Stomach (tissue), 9 donors: ENCODE data around the gene TCTN1. TPM values are rescaled to one million over a fixed set of nuclear protein-coding genes. Genes with fewer than 3 reads are reported as not detected.
"Not testable (repeated sequence)": the region's sequence is repeated elsewhere in the genome, so short reads cannot be mapped to it uniquely, and the experiment has no call there.

Experiments
- DNase-seq, 2 donors: peaks; one replicate each; pipeline versions ENCODE4 v3.0.0 to v3.0.0-alpha.2; 2013 to 2019
- H3K27ac ChIP-seq, 5 donors: fragments of 200-600 bp in 4 of 5; sonication (generic) in 4 of 5; one replicate each; pipeline ENCODE4 v1.5.1; 2013 to 2019; ENCODE audit warnings: mild to moderate bottlenecking in 1 of 5, moderate library complexity in 1 of 5
- H3K27me3 ChIP-seq, 3 donors: fragments of 200-600 bp; sonication (generic); one replicate each; pipeline ENCODE4 v1.5.1; 2017 to 2019; ENCODE audit warnings: mixed run types in 1 of 3
- H3K36me3 ChIP-seq, 4 donors: fragments of 200-600 bp; sonication (generic); 1 replicate in 3 of 4; 2 replicates in 1 of 4; pipeline ENCODE4 v1.5.1; 2016 to 2019
- H3K4me1 ChIP-seq, 4 donors: fragments of 200-600 bp; sonication (generic); one replicate each; pipeline ENCODE4 v1.5.1; 2016 to 2019
- H3K4me3 ChIP-seq, 4 donors: fragments of 200-600 bp; sonication (generic) in 3 of 4; one replicate each; pipeline ENCODE4 v1.5.1; 2016 to 2019; ENCODE audit warnings: mild to moderate bottlenecking in 1 of 4
- H3K9me3 ChIP-seq, 4 donors: fragments of 200-600 bp; sonication (generic); one replicate each; pipeline ENCODE4 v1.5.1; 2016 to 2019
- EP300 ChIP-seq: sonication (generic); formaldehyde crosslinking; IDR thresholded peaks from one replicate; pipeline ENCODE4 v1.6.1; 2017; ENCODE audit warnings: antibody characterized with exemption
- POLR2A ChIP-seq, 4 donors: fragments of 450-650 bp; IDR thresholded peaks; one replicate each; pipeline ENCODE4 v1.6.1; 2016; ENCODE audit warnings: antibody characterized with exemption in 4 of 4, control low read depth in 2 of 4, mild to moderate bottlenecking in 1 of 4, moderate library complexity in 1 of 4
- POLR2AphosphoS5 ChIP-seq, 3 donors: sonication (generic); formaldehyde crosslinking; IDR thresholded peaks; one replicate each; pipeline ENCODE4 v1.6.1; 2016; ENCODE audit warnings: antibody characterized with exemption in 3 of 3
- WGBS, 5 donors: extraction: QIAGEN DNeasy Blood & Tissue Kit in 3 of 5; methylation state at CpG; one replicate each; pipeline versions ENCODE4 v1.1.5 to v1.1.7; 2013 to 2018; 5-methylcytosine and 5-hydroxymethylcytosine counted together
- intact Hi-C: fragments of 100-400 bp; cut with DNase I; formaldehyde crosslinking; loops from one replicate; pipeline ENCODE4 v1.15.1; 2023; ENCODE audit warnings: low total_unique reads
- polyA plus RNA-seq, 3 donors: library from polyadenylated mRNA; stranded (reverse); fragments of 200-250 nt; gene quantifications; one replicate each; pipeline ENCODE4 v1.2.3, GENCODE V29; 2013
- total RNA-seq, 5 donors: library from RNA; depleted of rRNA; stranded (reverse); fragments of >200 nt; gene quantifications; one replicate each; pipeline versions ENCODE4 v1.1.0 to v1.2.3, GENCODE V29; 2014 to 2016
- TF ChIP-seq, protein P1 (sequence below), 7 experiments: fragments of 450-650 bp in 4 of 7; fragments of 200-600 bp in 3 of 7; sonication (generic) in 3 of 7; IDR thresholded peaks; one replicate each; pipeline ENCODE4 v1.5.1; 2016 to 2019; ENCODE audit warnings: antibody characterized with exemption in 7 of 7, control low read depth in 2 of 7, mild to moderate bottlenecking in 1 of 7
- donor health status: healthy with polysubstance abuse.
- donor health status: Bipolar disorder and iron deficiency.
- donor health status: healthy.

Gene TCTN1
- total and polyA plus RNA-seq, 8 donors, result 5.3 to 60.0 (median 13.9) TPM

DNA sequence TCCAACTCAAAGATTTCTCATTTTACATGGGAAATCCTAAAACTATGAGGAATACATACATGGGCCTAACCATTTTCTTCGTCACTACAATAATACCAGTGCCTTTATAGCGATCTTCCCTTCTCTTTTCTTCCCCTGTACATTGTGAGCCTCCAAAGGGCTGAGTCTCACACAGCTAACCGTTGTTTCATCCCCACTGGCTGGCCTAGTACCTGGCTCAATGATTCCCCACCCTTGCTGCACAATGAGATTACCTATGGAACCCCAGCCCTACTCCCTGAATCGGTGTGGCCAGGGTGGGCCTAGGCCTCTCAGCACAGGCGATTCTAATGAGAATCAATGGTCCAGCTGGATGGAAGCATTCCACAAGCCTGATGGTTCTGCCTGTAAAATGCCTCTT, 46.9 kb upstream of the TCTN1 start:
- WGBS, 5 donors, result 91 to 96% (median 94%) methylated on average over 5 of the region's 5 CpGs
- no peaks in the 10 kb centered on the region for H3K36me3 ChIP-seq
- H3K27ac ChIP-seq, result peak overlapping the region in 1 of 5 donors; percentile 35

DNA sequence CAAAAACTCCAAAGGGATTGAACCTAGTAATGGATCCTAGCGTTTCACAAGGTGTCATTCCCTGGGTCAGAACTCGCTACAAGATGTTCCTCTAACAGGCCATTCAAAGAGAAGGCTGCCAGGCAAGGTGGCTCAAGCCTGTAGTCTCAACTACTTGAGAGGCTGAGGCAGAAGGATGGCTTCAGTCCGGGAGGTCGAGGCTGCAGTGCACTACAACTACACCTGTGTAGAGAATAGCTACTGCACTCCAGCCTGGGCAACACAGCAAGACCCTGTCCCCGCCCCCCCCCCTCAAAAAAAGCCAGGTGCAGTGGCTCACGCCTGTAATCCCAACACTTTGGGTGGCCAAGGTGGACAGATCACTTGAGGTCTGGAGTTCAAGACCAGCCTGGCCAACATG, 45.2 kb upstream of the TCTN1 start:
- Histone ChIP-seq H3K4me1 (peaks cover 23 to 50% (median 36%) of the 10 kb centered on the region in 4 donors), H3K27ac (no peak overlapping the region), H3K27me3 (no peaks in the 10 kb centered on the region), H3K4me3 (no peak overlapping the region), H3K9me3 (peaks cover 4 to 19% (median 12%) of the 10 kb centered on the region in 4 donors), H3K36me3 (no peaks in the 10 kb centered on the region)
- DNase-seq, result no peak
- 88 to 98% (median 96%) methylated on average over 6 of the region's 6 CpGs for WGBS, 5 donors
- TF ChIP-seq POLR2AphosphoS5 (IDR thresholded peaks at IDR 0.05) (no peak), EP300 (no peak), POLR2A (IDR thresholded peaks at IDR 0.05) (no peak)
- TF ChIP-seq, protein P1, sequence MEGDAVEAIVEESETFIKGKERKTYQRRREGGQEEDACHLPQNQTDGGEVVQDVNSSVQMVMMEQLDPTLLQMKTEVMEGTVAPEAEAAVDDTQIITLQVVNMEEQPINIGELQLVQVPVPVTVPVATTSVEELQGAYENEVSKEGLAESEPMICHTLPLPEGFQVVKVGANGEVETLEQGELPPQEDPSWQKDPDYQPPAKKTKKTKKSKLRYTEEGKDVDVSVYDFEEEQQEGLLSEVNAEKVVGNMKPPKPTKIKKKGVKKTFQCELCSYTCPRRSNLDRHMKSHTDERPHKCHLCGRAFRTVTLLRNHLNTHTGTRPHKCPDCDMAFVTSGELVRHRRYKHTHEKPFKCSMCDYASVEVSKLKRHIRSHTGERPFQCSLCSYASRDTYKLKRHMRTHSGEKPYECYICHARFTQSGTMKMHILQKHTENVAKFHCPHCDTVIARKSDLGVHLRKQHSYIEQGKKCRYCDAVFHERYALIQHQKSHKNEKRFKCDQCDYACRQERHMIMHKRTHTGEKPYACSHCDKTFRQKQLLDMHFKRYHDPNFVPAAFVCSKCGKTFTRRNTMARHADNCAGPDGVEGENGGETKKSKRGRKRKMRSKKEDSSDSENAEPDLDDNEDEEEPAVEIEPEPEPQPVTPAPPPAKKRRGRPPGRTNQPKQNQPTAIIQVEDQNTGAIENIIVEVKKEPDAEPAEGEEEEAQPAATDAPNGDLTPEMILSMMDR (IDR thresholded peaks at IDR 0.05), result no peak
- intact Hi-C loops, result no loop called here

More for the DNA sequence above, 46.9 kb upstream of the TCTN1 start:
- Histone ChIP-seq H3K27me3 (no peaks in the 10 kb centered on the region), H3K9me3 (peaks cover 4 to 17% (median 10%) of the 10 kb centered on the region in 4 donors), H3K4me1 (peaks cover 30 to 59% (median 43%) of the 10 kb centered on the region in 4 donors), H3K4me3 (no peak overlapping the region)
- intact Hi-C loops, result no loop called here
- no peak for DNase-seq
- TF ChIP-seq EP300 (no peak), POLR2AphosphoS5 (IDR thresholded peaks at IDR 0.05) (no peak), POLR2A (IDR thresholded peaks at IDR 0.05) (no peak)
- TF ChIP-seq, protein P1 (IDR thresholded peaks at IDR 0.05), result no peak

DNA sequence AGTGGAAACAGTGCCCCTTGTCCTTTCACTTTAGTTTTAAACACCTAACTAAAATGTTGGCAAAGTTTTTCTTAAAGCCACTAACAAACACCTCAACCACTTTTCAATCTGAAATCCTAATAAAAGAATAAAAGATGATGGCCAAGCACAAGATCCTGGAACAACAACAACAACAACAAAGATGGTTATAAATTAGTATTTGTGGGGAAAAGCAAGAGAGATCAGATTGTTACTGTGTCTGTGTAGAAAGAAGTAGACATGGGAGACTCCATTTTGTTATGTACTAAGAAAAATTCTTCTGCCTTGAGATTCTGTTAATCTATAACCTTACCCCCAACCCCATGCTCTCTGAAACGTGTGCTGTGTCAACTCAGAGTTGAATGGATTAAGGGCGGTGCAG, 44.1 kb upstream of the TCTN1 start:
- WGBS, 5 donors, result 67% methylated on average over 1 of the region's 2 CpGs; no CpG with 5 or more reads in 4 of the 5 donors

DNA sequence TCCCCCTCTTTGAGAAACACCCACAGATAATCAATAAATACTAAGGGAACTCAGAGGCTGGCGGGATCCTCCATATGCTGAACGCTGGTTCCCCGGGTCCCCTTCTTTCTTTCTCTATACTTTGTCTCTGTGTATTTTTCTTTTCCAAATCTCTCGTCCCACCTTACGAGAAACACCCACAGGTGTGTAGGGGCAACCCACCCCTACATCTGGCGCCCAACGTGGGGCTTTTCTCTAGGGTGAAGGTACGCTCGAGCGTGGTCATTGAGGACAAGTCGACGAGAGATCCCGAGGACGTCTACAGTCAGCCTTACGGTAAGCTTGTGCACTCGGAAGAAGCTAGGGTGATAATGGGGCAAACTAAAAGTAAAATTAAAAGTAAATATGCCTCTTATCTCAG, 43.1 kb upstream of the TCTN1 start:
- WGBS, 5 donors, result 95 to 99% (median 98%) methylated on average over 15 to 16 of the region's 16 CpGs
- not testable (repeated sequence) for H3K36me3 ChIP-seq
- H3K9me3 ChIP-seq, result peaks cover 4 to 19% (median 12%) of the 10 kb centered on the region in 4 donors

More for the DNA sequence above, 44.1 kb upstream of the TCTN1 start:
- H3K27ac ChIP-seq, H3K36me3 ChIP-seq, intact Hi-C loops, DNase-seq, H3K27me3 ChIP-seq, H3K4me3 ChIP-seq: not testable (repeated sequence)
- Histone ChIP-seq H3K4me1 (peaks cover 16 to 48% (median 30%) of the 10 kb centered on the region in 4 donors), H3K9me3 (peaks cover 4 to 19% (median 12%) of the 10 kb centered on the region in 4 donors)

DNA sequence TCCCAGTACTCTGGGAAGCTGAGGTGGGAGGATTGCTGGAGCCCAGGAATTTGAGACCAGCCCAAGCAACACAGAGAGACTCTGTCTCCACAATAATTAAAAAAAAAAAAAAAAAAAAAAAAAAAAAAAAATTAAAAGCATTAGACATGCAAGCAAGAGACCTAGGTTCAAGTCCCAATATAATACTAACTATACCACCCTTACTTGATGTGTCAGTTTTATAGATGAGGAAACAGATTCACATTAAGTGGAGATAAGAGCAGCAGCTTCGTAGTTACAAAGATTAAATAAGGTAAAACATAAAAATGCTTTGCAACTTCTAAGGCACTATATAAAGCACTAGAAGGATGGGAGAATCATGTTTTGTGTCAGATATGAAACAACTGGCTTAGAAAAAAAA, 39.9 kb upstream of the TCTN1 start:
- DNase-seq, result no peak
- Histone ChIP-seq H3K9me3 (peaks cover 4 to 19% (median 12%) of the 10 kb centered on the region in 4 donors), H3K36me3 (no peaks in the 10 kb centered on the region), H3K27ac (peak overlapping the region in 1 of 5 donors; percentile 43), H3K4me1 (peaks cover 15 to 62% (median 38%) of the 10 kb centered on the region in 4 donors), H3K27me3 (no peaks in the 10 kb centered on the region), H3K4me3 (no peak overlapping the region)
- 40 to 58% (median 47%) methylated on average over 1 of the region's 1 CpG for WGBS, 5 donors
- no peak for TF ChIP-seq POLR2A (IDR thresholded peaks at IDR 0.05)
- TF ChIP-seq EP300, result no peak
- TF ChIP-seq POLR2AphosphoS5 (IDR thresholded peaks at IDR 0.05), result no peak
- TF ChIP-seq, protein P1 (IDR thresholded peaks at IDR 0.05), result no peak
- intact Hi-C loops, result no loop called here

More for the DNA sequence above, 43.1 kb upstream of the TCTN1 start:
- intact Hi-C loops, H3K4me3 ChIP-seq, DNase-seq, H3K27me3 ChIP-seq, H3K27ac ChIP-seq: not testable (repeated sequence)
- peaks cover 10 to 48% (median 27%) of the 10 kb centered on the region in 4 donors for H3K4me1 ChIP-seq

DNA sequence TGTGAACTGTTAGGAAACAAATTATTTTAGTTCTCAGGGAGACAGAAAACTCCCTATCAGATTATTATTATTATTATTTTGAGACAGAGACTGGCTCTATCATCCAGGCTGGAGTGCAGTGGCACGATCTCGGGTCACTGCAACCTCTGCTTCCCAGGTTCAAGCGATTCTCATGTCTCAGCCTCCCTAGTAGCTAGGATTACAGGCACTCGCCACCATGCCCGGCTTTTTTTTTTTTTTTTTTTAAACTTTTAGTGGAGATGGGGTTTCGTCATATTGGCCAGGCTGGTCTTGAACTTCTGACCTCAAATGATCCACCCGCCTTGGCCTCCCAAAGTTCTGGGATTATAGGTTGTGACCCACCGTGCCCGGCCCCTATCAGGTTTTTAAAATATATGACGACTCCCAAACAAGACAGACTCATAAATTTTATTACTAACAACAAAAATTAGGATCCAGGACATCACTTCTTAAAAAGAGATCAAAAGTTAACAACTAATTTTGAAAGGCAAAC, 39.2 kb upstream of the TCTN1 start:
- Histone ChIP-seq H3K27ac (peak overlapping the region in 3 of 5 donors; percentile 29 to 56 (median 43)), H3K4me1 (peaks cover 22 to 70% (median 44%) of the 10 kb centered on the region in 4 donors), H3K9me3 (peaks cover 4 to 15% (median 12%) of the 10 kb centered on the region in 4 donors)
- H3K27me3 ChIP-seq, H3K36me3 ChIP-seq, intact Hi-C loops, DNase-seq, H3K4me3 ChIP-seq: not testable (repeated sequence)
- 89 to 93% (median 91%) methylated on average over 10 of the region's 10 CpGs for WGBS, 5 donors
